Measurements from ENCODE around the gene GTF2I.
"Not testable (repeated sequence)": the region's sequence is repeated elsewhere in the genome, so short reads cannot be mapped to it uniquely, and the experiment has no call there.

The GTF2I gene

DNA sequence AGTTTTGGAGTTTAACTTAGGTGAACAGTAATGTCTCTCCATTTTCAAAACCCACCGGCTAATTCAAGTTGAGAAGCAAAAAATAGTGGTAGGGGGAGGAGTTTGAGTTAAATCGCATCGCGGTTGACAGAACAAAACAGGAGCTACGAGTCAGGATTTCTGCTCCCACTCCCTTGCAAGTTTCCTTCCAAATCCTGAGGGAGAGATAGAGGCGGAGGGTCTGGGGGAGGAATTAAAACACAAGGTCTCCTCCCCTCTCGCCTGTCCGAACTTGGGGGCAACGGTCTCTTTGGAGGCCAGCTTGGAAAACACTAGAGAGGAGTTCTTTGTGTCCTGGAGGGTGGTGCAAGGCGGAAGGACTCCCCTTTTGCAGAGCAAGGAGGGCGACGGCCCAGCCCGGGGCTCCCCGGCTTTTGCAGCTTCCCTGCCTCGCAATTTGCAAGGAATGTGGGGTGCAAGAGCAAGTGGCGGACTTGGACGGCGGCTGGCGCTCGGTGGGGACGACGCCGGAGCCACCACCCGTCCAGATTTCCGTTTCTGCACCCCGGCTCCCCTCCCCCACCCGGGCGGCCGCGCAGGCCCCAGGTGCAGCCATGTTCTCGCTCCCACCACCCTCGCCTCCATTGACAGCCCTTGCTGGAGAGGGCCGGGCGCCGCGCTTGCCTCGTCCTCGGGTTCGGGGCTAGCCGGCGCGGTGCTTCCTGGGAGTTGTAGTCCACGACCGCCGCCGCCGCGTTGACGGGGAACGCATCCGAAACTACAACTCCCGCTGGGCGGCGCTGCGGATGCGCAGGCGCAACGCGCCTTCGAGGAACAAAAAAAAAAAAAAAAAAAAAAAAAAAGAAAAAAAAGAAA is 454 bp upstream of the GTF2I start:
- DNase-seq (ENCODE audit: low read depth): peak; percentile 85

DNA sequence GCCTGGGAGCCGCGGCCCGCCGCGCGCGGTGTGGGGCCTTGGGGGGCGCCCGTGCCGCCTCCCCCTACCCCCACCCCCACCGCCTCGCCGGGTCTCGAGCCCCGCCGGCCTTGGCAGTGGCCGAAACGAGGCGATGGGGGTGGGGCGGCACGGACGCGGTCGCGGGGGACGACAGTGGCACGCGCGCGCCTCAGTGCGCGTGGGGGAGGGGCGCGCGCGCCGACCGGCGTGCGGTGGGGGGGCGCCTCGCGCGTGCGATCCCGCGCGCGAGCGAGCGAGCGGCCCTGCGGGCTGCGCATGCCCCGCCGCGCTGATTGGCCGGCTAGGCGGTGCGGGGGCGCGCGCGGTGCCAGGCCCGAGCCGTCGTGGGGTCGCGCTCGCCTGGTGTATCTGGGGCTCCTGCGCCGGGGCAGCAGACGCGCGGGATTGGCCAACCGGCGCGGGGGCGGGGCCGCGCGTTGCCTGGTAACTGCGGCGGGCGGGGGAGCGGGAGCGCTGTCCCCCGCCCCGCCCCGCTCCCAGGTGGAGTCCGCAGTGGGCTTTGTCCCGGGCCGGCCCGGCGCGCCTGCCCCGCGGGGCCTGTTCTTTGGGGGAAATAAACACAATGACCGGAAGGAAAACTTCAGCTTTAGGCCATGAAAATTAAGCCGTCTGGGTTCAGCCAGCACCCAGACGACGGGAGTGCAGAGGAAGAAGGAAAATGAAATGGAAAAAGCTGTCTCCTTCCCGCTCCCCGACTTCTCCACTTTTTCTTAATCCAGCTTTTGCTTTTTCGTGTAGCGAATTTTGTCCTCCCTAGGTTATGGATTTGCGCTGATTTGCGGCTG is 873 bp downstream of the GTF2I start:
- DNase-seq (ENCODE audit: low read depth): peak; percentile 56

DNA sequence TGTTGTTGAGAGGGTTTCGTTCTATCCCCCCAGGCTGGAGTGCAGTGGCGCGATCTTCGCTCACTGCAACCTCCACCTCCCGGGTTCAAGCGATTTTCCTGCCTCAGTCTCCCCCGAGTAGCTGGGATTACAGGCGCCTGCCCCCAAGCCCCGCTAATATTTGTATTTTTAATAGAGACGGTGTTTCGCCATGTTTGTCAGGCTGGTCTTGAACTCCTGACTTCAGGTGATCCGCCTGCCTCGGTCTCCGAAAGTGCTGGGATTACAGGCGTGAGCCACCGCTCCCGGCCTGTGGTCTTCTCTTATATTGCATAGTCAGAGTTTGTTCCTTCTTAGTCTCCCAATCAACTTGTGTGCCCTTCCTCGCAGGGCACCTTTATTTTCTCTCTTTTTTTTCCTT is 2.7 kb downstream of the GTF2I start:
- DNase-seq (ENCODE audit: low read depth): not testable (repeated sequence)

- DNase-seq (ENCODE audit: low read depth): not testable (repeated sequence)
These were observed 4.6 kb downstream of the GTF2I start for GRCh38 chr7:74661836-74662794.

GRCh38 chr7:74665296-74665938 is 7.9 kb downstream of the GTF2I start:
- no peak for DNase-seq (ENCODE audit: low read depth)

- DNase-seq (ENCODE audit: low read depth): not testable (repeated sequence)
These were observed 9.5 kb downstream of the GTF2I start for GRCh38 chr7:74667013-74667412.

GRCh38 chr7:74667520-74667919 is 10.0 kb downstream of the GTF2I start:
- DNase-seq (ENCODE audit: low read depth): not testable (repeated sequence)

- no peak for DNase-seq (ENCODE audit: low read depth)
These were observed 14.1 kb downstream of the GTF2I start for GRCh38 chr7:74671602-74672001.

GRCh38 chr7:74672343-74672915 is 14.9 kb downstream of the GTF2I start:
- no peak for DNase-seq (ENCODE audit: low read depth)

DNA sequence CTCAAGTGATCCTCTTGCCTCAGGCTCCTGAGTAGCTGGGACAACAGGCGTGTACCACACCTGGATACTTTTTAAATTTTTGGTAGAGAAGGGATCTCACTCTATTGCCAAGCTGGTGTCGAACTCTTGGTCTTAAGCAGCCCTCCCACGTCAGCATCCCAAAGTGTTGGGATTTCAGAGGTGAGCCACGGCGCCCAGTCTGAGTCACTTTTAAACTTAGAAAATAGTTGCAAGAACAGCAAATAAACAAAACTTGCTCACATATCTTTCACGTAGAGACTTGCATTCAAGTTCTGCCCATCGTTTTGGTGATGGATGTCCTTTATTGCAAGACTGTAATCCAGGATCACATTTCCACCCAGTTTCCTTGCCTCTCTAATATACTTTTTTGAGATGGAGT is 16.6 kb downstream of the GTF2I start:
- DNase-seq (ENCODE audit: low read depth): no peak

GRCh38 chr7:74682829-74683228 is 25.3 kb downstream of the GTF2I start:
- no peak for DNase-seq (ENCODE audit: low read depth)

GRCh38 chr7:74683799-74684198 is 26.3 kb downstream of the GTF2I start:
- no peak for DNase-seq (ENCODE audit: low read depth)

DNA sequence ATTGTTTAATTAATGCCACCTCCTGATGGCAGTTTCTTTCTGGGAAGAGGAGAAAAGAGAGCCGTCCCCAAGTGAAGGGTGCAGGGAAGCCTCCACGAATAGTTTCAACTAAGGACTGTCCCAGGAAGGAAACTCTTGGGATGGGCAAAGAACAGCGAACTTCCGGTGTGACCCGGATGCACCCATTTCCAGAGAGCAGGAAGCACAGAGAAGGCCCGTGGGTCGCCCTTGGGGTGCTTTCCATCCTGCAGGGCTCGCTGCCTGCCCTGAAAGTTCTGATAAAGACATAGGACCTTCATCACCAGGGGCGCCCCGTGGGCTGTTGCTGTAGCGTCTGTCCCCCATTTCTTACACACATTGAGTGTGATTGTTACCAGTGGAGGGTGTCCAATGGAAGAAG is 27.0 kb downstream of the GTF2I start:
- DNase-seq (ENCODE audit: low read depth): no peak

GRCh38 chr7:74684921-74685320 is 27.4 kb downstream of the GTF2I start:
- DNase-seq (ENCODE audit: low read depth): no peak

DNA sequence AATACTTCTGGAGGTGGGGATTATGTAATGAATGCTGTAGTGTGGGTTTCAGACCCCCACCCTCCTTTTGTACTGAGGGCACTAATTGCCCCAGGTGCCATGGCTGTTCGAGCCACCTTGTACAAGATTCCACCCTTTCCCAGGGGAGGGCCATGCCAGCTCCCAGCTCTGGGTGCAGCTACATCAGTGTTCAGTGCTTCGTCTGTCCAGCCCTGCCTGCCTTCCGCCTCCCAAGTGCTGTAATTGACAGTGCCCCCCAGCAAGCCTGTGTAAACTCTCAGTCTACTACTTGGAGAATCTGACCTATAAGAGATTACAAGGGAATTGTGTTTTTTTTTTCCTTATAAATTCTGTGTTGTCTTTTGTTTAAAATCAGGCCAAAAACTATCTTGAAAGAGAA is 33.0 kb downstream of the GTF2I start:
- DNase-seq (ENCODE audit: low read depth): no peak

- DNase-seq (ENCODE audit: low read depth): not testable (repeated sequence)
These were observed 46.9 kb downstream of the GTF2I start for GRCh38 chr7:74704419-74704818.

GRCh38 chr7:74707238-74707637 is 49.7 kb downstream of the GTF2I start:
- no peak for DNase-seq (ENCODE audit: low read depth)

GRCh38 chr7:74708569-74709275 is 51.2 kb downstream of the GTF2I start:
- DNase-seq (ENCODE audit: low read depth): no peak

GRCh38 chr7:74709880-74710671 is 52.6 kb downstream of the GTF2I start:
- DNase-seq (ENCODE audit: low read depth): no peak

DNA sequence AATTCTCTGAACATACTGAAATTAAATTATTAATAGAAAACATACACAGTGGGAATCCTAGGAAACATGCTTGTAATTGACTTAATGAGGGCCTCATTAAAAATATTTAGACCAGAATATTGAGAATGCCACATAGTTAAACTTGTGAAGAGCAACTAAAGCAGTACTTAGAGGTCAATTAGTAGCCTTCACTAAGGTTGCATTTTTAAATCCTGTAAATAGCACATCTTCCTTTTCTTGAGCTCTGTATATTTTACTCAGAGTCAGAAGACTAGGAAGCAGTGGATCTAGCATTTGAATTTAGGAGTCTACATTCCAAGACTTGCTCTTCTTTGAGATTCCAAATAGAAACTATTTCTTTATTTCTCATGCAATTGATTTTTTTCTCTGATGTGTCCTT is 56.0 kb downstream of the GTF2I start:
- DNase-seq (ENCODE audit: low read depth): no peak

All from HS-5 (cell line).